Myometrial cell (primary cell): ENCODE measurements around the gene ARRDC1. TPM values are rescaled to one million over a fixed set of nuclear protein-coding genes. Genes with fewer than 3 reads are reported as not detected.

Source experiments
- total RNA-seq: library from RNA; depleted of rRNA; stranded (reverse); fragments of >200 nt; gene quantifications from 2 replicates; pipeline ENCODE4 v1.2.3, GENCODE V29; 2015

Gene ARRDC1
- 14.5 and 31.1 TPM in 2 replicates for total RNA-seq

GRCh38 chr9:137605121-137606004 is at the start of gene ARRDC1:
TSS of gene ARRDC1 (plus strand) at chr9:137605686. CDS start at chr9:137605718, 32 bp downstream.

GRCh38 chr9:137578518-137579258 is 26.8 kb upstream of the ARRDC1 start, which contains the start of gene DPH7:
TSS of gene DPH7 (minus strand) at chr9:137578925. CDS start at chr9:137578777, 148 bp downstream.

GRCh38 chr9:137590469-137591383 is 14.8 kb upstream of the ARRDC1 start, which contains the start of gene ZMYND19:
TSS of gene ZMYND19 (minus strand) at chr9:137590512. CDS start at chr9:137590263, 249 bp downstream.

GRCh38 chr9:137618105-137619067 is 12.9 kb downstream of the ARRDC1 start, which contains the start of gene EHMT1:
TSS of gene EHMT1 (plus strand) at chr9:137619005. CDS start at chr9:137619029, 24 bp downstream.

Other genes starting within 250 kb of the ARRDC1 start
- 7.3 and 22.8 TPM in 2 replicates for gene EXD3, start 182.5 kb upstream of the ARRDC1 start, total RNA-seq
- 0.18 TPM in 1 of 2 replicates, not detected in the other for gene NOXA1, start 182.3 kb upstream of the ARRDC1 start, total RNA-seq
- 0.86 TPM in 1 of 2 replicates, not detected in the other for gene ENTPD8, start 164.3 kb upstream of the ARRDC1 start, total RNA-seq
- 39.5 and 45.0 TPM in 2 replicates for gene NSMF, start 146.4 kb upstream of the ARRDC1 start, total RNA-seq
- under 0.01 TPM in 1 of 2 replicates, not detected in the other for gene PNPLA7, start 55.3 kb upstream of the ARRDC1 start, total RNA-seq
- gene MRPL41, start 53.8 kb upstream of the ARRDC1 start, total RNA-seq, result 77.3 and 101 TPM in 2 replicates
- gene DPH7, start 26.8 kb upstream of the ARRDC1 start, total RNA-seq, result 17.6 and 18.3 TPM in 2 replicates
- gene ZMYND19, start 15.2 kb upstream of the ARRDC1 start, total RNA-seq, result 14.4 and 19.7 TPM in 2 replicates
- 40.2 and 50.2 TPM in 2 replicates for gene EHMT1, start 13.3 kb downstream of the ARRDC1 start, total RNA-seq